HUES6 (cell line): Measurements from ENCODE around the gene MEGF11.

Source experiments
- H3K27ac ChIP-seq: 2 replicates; pipeline ENCODE4 v1.7.0; 2013; ENCODE audit warnings: low read depth, mild to moderate bottlenecking, low read length, inconsistent platforms
- H3K27me3 ChIP-seq: 2 replicates; pipeline ENCODE4 v1.6.1; 2013; ENCODE audit warnings: low read length; ENCODE audit not compliant: control insufficient read depth, insufficient read depth
- H3K36me3 ChIP-seq: 2 replicates; pipeline ENCODE4 v1.6.1; 2013; ENCODE audit warnings: low read length; ENCODE audit not compliant: control insufficient read depth, insufficient read depth
- H3K4me1 ChIP-seq: 2 replicates; pipeline ENCODE4 v1.6.1; 2013; ENCODE audit warnings: low read length; ENCODE audit not compliant: control insufficient read depth, insufficient read depth
- H3K4me3 ChIP-seq: 2 replicates; pipeline ENCODE4 v1.5.1; 2013; ENCODE audit warnings: low read depth, low read length
- H3K9ac ChIP-seq: one replicate; pipeline ENCODE4 v1.6.1; 2013; ENCODE audit warnings: mild to moderate bottlenecking, low read length
- H3K9me3 ChIP-seq: 2 replicates; pipeline ENCODE4 v1.6.1; 2013; ENCODE audit warnings: low read depth, low read length; ENCODE audit not compliant: control insufficient read depth, insufficient read depth

The MEGF11 gene

GRCh38 chr15:66237513-66238235, 15.9 kb downstream of the MEGF11 start:
- no peaks in the 10 kb centered on the region for H3K27me3 ChIP-seq
- no peak overlapping the region for H3K9ac ChIP-seq
- no peaks in the 10 kb centered on the region for H3K9me3 ChIP-seq
- 0 out of 2 replicates have a peak, but pooled peaks cover 6% of the 10 kb centered on the region for H3K4me1 ChIP-seq
- no peaks in the 10 kb centered on the region for H3K36me3 ChIP-seq
- no peak overlapping the region for H3K4me3 ChIP-seq
- H3K27ac ChIP-seq: no peak overlapping the region

DNA sequence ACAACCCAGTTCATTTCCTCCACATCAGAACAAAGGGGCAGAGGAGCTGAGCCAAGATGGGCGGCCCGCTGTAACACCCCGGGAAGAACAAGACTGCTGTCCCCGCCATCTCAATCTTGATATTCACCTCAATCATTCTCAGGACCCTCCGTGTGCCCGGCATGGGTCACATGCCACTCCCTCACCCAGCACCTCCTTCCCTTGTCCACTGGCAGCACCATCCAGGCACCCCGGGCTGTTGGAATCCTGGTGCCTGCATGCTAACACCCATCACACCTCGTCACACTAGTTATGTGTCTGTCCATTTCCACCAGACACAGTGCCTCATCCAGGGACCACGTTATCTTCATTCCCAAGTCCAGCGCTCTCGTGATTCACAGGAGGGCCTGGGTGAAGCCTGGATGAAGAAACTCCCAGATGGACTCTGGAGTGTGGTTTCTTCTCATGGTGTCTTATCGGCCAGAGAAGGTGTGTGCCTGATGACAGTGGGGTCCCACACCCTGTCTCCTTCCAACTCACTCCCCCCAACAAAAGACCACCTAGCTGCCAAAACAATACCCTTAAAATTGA, 16.7 kb downstream of the MEGF11 start:
- Histone ChIP-seq H3K4me3 (no peak overlapping the region), H3K36me3 (no peaks in the 10 kb centered on the region), H3K4me1 (0 out of 2 replicates have a peak, but pooled peaks cover 6% of the 10 kb centered on the region), H3K27ac (no peak overlapping the region), H3K9me3 (no peaks in the 10 kb centered on the region), H3K27me3 (no peaks in the 10 kb centered on the region), H3K9ac (no peak overlapping the region)

DNA sequence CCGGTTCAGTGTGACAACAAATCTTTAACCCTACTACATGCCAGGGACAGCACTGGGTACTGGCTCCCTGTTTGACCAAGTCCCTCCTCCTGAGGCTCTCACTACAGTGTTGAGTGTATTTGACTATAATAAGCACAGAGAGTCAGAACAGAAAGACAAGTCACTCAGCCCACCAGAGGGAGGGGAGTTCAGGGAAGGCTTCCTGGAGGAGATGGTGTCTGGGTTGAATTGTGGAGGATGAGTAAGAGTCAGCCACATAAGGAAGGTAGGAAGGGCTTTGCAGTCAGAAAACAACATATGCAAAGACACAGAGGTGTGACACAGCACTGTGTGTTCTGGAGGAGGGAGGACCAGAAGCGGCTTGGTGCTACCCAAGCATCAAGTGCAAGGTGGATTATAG, 17.7 kb downstream of the MEGF11 start:
- no peaks in the 10 kb centered on the region for H3K27me3 ChIP-seq
- no peaks in the 10 kb centered on the region for H3K4me1 ChIP-seq
- H3K36me3 ChIP-seq: no peaks in the 10 kb centered on the region
- H3K9ac ChIP-seq: no peak overlapping the region
- H3K9me3 ChIP-seq: no peaks in the 10 kb centered on the region
- no peak overlapping the region for H3K27ac ChIP-seq
- H3K4me3 ChIP-seq: no peak overlapping the region

- Histone ChIP-seq H3K27ac (no peak overlapping the region), H3K4me3 (no peak overlapping the region), H3K9me3 (no peaks in the 10 kb centered on the region), H3K4me1 (no peaks in the 10 kb centered on the region; the same call in 1 of the 2 replicates), H3K27me3 (no peaks in the 10 kb centered on the region), H3K36me3 (no peaks in the 10 kb centered on the region), H3K9ac (no peak overlapping the region)
Observed at GRCh38 chr15:66234798-66235197, 18.8 kb downstream of the MEGF11 start.

- Histone ChIP-seq H3K4me1 (no peaks in the 10 kb centered on the region; the same call in 1 of the 2 replicates), H3K4me3 (no peak overlapping the region), H3K27me3 (no peaks in the 10 kb centered on the region), H3K36me3 (no peaks in the 10 kb centered on the region), H3K9ac (no peak overlapping the region), H3K27ac (no peak overlapping the region), H3K9me3 (peaks cover 2% of the 10 kb centered on the region; the same call in 1 of the 2 replicates)
Observed at GRCh38 chr15:66233487-66234415, 19.8 kb downstream of the MEGF11 start.

DNA sequence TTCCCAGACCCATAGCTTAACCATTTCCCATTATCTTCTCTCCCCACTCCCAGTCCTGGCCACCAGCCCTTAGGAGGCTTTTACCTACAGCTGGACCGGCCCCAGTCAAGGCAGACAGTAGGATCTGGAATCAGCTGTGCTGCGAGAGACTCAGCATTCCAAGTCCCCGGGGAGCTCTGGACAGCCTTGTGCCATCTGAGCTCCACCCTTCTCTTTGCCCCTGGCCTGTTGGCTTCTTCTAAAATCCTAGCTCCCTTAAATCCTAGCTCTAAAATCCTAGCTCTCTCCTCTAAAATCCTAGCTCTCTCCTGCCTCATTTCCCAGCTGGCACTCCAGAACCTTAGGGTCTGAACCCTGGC, 21.3 kb downstream of the MEGF11 start:
- no peak overlapping the region for H3K9ac ChIP-seq
- H3K4me1 ChIP-seq: no peaks in the 10 kb centered on the region; the same call in 1 of the 2 replicates
- H3K9me3 ChIP-seq: peaks cover 5% of the 10 kb centered on the region; the same call in 1 of the 2 replicates
- no peak overlapping the region for H3K27ac ChIP-seq
- no peaks in the 10 kb centered on the region for H3K27me3 ChIP-seq
- H3K36me3 ChIP-seq: no peaks in the 10 kb centered on the region
- no peak overlapping the region for H3K4me3 ChIP-seq

GRCh38 chr15:66231394-66232266, 21.9 kb downstream of the MEGF11 start:
- Histone ChIP-seq H3K27me3 (no peaks in the 10 kb centered on the region), H3K4me3 (no peak overlapping the region), H3K36me3 (no peaks in the 10 kb centered on the region), H3K4me1 (no peaks in the 10 kb centered on the region; the same call in 1 of the 2 replicates), H3K27ac (no peak overlapping the region), H3K9ac (no peak overlapping the region), H3K9me3 (peaks cover 5% of the 10 kb centered on the region; the same call in 1 of the 2 replicates)

DNA sequence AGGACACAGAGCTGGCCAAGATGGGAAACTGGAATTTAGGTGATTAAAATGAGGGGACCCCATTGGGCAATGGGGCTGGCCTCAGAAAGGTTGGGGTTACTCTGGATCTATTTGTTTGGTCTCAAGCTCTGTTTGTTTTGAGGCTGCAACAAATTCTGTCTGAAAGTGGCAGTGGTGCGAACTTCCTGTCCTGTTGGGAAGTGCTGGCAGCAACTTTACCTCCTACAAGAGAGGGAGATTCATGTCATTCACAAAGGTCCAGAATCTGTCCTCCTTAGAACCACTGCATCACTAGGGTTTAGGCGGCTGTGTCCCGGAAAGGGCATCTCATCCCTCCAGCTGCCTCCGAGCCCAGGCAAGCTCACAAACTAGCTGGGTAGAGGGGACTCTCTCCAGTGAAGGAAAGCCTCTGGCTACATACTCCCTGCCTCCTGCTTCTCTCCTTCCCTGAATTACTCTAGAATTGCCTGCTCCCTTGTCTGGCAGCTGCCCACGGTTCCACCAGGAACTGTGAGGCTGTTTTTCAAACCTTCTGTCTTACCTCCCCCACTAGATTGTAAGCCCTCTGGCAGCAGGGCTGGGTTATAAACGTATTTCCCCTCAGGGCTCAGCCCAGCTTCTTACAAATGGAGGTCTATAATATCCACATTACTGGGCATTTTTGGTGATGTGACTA, 23.6 kb downstream of the MEGF11 start:
- H3K4me1 ChIP-seq: no peaks in the 10 kb centered on the region; the same call in 1 of the 2 replicates
- no peaks in the 10 kb centered on the region for H3K36me3 ChIP-seq
- H3K27ac ChIP-seq: no peak overlapping the region
- H3K27me3 ChIP-seq: no peaks in the 10 kb centered on the region
- H3K9me3 ChIP-seq: peaks cover 5% of the 10 kb centered on the region; the same call in 1 of the 2 replicates
- no peak overlapping the region for H3K4me3 ChIP-seq
- no peak overlapping the region for H3K9ac ChIP-seq

DNA sequence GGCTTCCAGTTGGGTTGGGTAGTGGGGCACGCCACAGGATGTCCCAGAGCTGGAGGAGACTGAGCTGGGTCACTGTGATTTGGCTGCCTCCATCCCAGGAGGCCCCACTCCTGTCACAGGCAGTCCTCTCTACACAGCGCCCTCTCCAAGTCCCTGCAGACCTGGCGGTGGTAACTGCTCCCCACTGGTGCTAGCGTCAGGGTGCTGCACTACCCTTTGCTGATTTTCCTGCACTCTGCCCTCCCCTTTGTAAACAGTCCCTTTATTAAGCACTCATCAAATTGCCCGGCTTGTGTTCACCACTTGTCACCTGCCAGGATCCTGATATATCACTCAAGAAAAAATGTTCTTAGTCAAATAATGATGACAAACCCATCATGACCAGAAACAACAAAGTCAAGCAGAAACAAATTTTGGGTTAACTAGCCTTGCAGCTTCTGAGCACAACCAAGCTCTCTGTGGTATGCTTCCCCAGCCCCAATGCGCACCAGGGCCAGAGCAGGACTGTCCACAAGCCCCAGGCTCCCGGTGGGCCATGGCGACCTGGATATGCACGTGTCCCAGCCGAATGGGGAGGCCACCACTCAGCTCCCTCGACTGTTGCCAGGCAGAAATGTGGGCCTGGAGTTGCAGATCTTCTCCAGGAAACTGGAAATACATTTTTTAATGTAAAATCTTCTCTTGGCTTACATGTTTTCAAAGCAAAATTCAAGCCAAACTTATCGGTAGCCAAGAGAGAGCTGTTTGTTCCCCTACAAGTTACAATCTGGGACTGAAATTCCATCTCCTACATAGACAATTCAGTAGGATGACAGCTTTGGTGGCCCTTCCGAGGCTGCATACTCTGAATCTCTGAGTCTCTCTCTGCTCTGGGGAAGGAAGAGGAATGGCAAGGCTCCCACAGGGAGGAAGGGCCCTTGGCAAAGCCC, 24.5 kb downstream of the MEGF11 start:
- H3K9ac ChIP-seq: no peak overlapping the region
- no peak overlapping the region for H3K27ac ChIP-seq
- peaks cover 5% of the 10 kb centered on the region; the same call in 1 of the 2 replicates for H3K9me3 ChIP-seq
- H3K36me3 ChIP-seq: no peaks in the 10 kb centered on the region
- no peaks in the 10 kb centered on the region; the same call in 1 of the 2 replicates for H3K4me1 ChIP-seq
- H3K27me3 ChIP-seq: no peaks in the 10 kb centered on the region
- H3K4me3 ChIP-seq: no peak overlapping the region
